IPS DF 19.7 (cell line): ENCODE measurements around the gene TEX2.
"Not testable (repeated sequence)": the region's sequence is repeated elsewhere in the genome, so short reads cannot be mapped to it uniquely, and the experiment has no call there.

Experiments
- DNase-seq: peaks from one replicate; pipeline ENCODE4 v3.0.0-alpha.2; 2013; ENCODE audit warnings: low read depth, low spot score

TEX2 gene

DNA sequence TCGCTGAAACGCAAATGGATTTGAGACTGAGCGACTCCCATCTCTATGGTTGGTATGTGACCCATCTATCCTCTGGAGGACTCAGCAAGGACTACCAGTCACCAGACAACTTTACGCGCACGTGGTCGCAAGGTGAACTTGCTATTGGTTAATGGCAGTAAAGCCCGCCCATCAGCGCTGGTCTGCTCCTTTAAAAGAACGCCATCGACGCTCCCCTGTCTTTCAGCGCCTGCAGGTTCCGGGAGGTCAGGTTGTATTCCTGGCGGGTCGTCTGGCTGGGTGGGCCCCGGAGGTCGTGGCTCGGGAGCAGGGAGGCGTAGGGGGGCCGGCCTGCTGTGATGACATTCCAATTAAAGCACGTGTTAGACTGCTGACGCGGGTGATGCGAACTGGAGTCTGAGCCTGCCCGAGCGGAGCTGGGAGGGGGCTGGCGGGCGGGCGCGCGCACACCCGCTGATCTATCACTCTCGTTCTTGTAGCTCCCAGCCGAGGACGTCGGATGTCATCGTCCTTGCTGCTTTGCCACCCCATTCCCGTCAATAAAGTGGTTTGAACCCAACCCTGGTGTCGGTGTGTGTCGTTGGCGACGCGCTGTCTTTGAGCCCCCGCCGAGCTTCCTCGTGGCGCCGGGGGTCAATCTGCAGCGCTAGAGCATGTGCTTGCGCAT is 117.2 kb downstream of the TEX2 start:
- DNase-seq = peak; percentile 99

DNA sequence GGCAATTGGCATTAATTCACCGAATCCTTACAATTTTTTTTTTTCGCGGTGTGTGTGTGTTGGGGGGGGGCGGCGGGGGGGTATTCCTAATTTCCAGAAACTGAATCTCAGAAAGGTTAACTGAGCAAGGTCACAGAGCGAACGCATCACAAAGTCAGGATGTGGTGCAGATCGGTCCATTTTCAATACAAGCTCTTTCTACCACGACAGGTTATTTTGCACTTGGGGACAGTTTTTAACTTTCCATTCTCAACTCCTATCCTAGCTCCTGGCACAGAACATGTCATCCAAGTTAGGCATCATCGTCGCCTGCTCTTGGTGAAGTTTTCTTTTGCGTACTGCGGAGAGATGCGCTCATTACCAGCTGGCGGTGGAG is 117.7 kb downstream of the TEX2 start:
- DNase-seq = no peak

DNA sequence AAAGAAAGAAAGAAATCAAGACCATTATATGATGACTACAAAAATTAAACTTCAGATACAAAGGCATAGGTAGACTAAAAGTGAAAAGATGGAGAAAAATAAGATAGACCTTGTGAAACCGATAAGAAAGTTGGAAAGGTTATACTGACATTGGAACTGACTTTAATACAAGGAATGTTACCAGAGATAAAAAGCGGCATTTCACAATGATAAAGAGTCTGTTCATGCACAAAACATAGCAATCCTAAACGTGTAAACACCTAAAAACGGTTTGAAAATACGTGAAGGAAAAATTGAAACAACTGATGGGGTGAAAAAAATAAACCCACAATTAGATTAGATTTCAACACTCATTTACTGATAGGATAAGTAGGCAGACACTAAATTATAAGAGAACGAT is 123.5 kb downstream of the TEX2 start:
- no peak for DNase-seq

DNA sequence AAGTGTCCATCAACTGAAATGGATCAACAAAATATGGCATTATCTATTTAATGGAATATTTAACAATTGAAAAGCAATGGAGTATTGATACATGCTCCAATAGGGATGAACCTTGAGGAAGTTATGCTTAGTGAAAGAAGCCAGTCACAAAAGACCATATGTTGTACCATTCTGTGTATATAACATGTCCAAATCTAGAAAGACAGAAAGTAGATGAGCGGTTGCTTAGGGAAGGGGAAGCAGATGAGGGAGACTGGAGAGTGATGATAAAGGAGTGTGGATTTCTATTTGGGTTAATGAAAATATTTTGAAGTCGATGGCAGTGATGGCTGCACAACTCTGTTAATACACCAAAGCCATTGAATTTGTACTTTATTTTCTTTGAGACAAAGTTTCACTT is 124.6 kb downstream of the TEX2 start:
- DNase-seq = no peak

DNA sequence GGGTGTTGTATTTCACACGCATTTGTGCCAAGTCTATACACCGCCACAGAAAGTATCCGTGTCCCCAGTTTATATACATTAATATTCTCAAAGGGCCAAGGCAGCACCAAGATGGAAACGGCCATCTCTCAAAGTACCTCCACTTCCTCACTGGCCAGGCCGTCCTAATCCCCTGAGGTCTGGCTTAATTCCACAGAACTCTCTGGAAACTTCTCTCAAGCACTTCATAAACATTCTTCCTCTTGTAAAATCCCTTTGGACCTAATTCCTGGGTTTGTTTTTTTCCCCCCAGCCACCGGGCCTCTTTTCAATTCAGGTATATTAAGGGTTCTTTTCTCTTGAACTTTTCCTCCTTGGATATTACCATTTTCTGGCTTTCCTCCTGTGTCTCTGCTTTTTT is 128.1 kb downstream of the TEX2 start:
- DNase-seq = no peak

DNA sequence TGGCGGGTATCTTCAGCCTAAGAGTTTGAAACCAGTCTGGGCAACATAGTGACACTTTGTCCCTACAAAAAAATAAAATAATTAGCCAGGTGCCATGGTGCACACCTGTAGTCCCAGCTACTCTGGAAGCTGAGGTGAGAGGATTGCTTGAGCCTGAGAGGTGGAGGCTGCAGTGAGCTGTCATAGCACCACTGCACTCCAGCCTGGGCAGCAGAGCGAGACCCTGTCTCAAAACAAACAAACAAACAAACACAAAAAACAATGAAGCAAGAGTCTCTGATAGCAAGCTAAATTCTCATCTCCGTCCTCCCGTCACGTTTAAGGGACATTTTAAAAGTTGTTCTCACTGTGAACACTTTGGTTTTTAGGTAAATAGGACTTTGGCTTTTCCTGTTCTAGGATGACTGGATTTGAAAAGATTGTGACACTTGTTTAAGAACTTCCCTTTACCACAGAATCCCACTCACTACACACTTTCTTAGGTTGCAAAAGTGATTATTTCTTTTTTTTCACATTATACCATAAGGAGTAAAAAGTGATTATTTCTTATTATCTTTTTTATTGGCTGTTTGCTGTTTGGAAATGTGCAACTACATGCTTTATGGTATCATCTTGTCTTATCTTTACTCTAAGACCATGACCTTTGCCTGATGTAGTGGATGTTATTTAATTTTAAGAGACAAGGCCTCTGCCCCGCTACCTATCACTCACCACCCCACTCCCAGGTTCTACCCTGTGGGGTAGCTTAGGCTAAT is 128.7 kb downstream of the TEX2 start:
- DNase-seq = no peak

DNA sequence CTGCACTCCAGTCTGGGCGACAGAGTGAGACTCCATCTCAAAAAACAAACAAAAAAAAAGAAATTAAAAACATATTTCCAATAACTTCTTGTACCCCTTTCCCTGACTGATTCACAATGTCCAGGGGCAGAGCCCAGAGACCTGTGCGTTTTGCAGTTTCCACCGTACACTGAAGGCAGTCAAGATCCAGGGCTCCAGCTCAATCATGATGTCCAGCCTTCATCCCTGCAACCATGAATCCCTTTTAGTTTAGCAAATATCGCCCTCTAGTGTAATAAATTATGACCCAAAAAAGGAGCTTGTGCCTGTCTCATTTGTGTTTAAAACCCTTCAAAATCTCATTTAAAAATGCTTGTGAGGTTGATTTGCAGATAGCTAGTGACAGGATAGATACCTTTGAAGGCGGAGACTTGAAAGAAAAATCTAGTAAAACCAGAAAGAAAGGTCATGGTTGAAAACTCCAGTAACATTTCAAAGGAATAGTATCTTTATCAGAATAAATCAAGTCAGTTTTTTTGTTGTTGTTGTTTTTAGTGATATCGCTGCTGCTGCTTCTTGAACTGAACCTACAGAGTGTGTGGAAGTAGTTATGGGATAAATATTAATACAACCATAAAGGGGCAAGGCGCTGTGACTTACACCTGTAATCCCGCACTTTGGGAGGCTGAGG is 129.4 kb downstream of the TEX2 start:
- DNase-seq = no peak

DNA sequence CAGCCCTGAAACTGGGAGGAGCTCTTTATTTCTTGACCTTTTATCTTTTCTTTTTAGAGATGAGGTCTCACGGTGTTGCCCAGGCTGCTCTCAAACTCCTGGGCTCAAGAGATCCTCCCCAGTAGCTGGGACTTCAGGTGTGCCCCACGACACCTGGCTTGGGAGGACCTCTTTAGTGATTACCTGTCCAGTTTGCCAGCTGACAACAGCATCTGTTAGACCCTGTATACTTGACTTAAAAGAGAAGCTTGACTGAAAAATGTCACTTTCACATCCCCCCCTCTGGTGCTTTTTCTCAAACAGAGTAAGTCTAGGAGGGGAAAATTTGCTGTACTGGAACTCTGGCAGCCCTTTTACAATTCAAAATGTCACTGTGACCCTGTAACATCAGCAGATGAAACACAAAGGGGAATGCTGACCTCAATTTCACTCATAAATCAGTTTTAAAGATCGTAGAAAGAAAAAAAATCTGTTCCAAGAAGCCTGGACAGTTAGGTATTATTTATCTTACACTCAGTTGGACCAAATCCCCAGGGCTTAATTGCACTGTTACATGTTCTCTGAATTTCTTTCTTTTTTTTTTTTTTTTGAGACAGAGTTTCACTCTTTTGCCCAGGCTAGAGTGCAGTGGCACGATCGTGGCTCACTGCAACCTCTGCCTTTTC is 131.3 kb downstream of the TEX2 start:
- no peak for DNase-seq

DNA sequence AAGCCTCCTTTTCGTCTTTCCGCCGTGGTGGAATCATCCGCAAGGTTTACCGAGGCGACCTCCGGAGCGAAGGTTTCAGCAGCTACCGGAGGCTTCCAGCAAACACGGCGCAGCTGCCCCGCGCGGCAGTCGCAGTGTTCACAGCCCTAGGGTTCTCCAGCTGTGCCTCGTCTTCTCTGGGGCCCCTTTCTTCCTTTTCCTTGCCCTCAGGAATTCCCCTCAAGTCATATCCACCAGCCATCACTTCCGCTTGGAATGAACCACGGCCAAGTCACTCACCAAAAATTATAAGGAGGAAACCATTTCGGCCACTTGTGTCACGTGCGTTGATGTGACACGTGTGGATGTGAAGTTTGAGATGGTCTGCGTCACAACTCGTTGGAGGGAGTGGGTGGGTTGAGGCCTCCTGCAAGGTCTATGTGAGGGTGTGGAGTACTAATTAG is 132.5 kb downstream of the TEX2 start:
- DNase-seq = no peak

DNA sequence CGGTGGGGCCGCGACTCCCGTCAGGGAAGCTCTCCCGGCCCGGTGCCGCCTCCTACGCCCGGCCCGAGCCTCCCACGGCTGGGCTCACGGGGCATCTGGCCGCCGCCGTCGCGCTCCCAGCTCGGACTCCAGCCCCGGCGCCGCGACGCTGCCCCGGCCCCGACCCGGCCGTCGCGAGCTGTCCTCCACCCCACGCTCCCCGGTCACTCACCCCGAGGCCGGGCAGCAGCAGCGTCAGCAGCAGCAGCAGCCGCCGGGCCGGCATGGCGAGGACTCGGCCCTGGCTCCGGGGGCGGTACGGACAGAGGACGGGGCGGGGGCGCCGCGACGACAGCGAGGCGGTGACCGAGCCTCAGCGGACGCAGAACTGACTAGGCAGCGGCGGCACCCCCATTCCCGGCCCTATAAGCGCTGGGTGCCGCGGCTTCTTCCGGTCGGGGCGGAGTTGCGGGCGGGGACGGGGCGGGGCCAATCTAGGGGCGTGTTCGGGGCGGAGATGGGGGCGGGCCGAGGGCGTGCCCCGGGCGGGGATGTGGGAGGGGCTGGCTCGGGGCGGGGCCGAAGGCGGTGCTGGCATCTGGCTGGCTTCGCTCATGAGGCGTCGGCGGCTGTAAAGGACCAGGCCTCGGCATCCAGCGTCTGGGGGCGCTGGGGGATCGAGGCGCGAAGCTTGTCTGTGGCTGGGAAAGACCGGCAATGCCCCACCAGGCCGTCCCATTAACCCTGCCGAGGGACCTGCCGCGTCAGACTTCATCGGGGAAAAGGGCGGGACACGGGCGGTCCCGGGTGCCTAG is 133.1 kb downstream of the TEX2 start, which contains the start of gene ERN1:
Gene ERN1 (minus strand): TSS at position 380 of the 794 bp plus-strand sequence. CDS start 115 bp downstream, at position 265.
- no peak for DNase-seq

DNA sequence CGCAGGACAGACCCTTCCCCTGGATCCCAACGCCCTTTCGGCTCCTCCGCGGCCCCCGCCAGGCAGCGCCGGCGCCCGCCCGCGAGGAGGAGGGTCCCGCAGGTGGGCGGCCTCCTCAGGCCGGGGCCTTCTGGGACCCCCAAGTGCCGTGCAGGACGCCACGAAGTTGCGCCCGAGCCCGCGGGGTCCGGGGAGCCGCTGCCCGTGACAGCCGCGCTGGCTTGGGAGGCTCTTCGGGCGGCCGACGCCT is 133.6 kb downstream of the TEX2 start:
- DNase-seq = no peak

DNA sequence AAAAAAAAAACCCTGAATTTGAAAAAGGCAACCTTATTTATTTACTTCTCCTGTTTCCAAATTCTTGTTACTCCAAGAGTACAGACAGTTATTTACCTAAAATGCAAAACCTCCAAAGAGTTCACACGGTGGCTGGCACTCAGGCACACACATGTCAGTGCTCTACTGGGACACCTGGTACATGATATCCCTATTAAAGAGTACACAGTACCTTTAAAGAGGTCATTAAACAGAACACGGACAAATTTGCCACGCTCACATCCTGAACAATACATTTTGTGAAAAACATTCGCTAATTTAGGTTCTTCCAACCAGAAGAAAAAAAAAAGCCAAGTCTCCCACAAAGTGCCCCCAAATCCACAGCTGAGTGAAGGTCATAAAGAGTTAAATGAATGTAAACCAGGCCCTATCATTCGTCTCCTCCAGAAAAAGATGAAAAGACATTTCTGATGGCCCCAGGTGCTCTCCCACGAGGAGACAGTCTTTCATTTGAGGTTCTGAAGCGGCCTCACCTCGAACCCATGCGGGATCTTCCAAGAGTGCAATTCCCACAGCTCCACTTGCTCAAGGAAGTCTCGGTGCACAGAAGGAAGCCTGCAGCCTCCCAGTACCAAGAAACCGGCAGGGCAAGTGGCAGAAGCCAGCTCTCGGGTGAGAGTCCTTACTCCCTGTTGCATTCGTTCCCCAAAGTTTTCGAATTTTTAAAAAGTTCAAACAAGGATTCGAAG is 134.1 kb downstream of the TEX2 start:
- no peak for DNase-seq

DNA sequence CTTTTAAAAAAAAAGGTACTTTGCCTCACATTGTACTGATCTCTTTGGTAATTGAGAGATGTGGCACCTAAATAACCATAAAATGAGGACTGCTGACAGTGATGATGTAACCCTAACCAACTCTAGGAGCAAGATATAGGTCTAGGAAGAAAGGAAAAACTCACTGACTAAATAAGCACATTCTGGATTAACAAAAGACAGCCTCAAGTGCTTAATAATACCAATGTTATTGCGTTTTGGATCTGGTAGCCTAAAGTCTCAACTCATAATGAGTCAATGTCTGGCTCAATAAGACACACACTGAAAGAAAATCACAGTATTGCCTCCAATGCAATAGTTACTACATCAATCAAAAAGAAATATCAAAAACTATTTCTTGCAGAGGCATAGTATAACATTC is 136.1 kb downstream of the TEX2 start:
- DNase-seq = no peak

DNA sequence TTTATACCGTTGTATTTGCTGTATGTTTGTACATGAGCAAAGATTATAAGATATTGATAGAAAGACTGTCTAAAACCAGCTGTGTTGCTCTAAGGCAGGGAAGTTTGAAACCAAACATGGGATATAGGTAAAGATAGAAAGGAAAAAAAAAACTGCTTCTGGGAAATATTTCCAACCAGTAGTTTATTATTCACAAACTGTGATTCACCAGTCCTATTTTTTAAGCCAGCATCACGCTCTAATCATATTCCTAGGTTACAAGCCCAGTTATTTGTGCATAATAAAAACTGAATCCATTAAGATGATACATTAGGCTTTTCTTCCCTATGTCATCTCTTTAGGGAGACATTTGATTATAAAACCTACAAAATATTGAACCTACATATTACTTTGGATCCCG is 137.1 kb downstream of the TEX2 start:
- DNase-seq = no peak

DNA sequence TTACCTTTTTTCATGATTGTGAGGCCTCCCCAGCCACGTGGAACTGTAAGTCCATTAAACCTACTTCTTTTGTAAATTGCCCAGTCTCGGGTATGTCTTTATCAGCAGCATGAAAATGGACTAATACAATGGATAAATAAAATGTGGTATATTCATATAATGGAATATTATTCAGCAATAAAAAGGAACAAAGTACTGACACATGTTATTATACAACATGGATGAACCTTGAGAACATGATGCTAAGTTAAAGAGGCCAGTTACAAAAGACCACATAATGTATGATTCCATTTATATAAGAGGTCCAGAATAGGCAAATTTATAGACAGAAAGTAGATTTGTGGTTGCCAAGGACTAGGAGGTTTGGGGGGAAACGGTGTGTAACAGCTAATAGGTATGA is 138.5 kb downstream of the TEX2 start:
- DNase-seq = no peak

DNA sequence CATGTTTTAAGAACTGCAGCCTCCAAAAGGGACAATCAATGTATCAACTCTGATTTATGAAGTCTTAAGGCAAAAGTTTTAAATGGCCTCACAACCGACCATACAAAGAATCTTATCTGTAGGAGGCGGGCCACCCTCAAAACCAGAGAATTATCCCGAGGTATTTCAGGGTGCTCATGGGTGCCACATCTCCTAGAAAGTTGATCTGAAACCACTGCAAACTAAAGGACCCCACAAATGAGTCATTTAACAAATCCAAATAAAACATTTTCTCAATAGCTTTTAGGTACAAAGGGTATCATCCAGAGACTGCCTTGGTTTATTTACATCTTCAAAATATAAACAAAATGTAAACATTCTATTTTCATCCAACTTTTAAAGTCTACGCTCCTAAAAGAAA is 139.9 kb downstream of the TEX2 start:
- no peak for DNase-seq

DNA sequence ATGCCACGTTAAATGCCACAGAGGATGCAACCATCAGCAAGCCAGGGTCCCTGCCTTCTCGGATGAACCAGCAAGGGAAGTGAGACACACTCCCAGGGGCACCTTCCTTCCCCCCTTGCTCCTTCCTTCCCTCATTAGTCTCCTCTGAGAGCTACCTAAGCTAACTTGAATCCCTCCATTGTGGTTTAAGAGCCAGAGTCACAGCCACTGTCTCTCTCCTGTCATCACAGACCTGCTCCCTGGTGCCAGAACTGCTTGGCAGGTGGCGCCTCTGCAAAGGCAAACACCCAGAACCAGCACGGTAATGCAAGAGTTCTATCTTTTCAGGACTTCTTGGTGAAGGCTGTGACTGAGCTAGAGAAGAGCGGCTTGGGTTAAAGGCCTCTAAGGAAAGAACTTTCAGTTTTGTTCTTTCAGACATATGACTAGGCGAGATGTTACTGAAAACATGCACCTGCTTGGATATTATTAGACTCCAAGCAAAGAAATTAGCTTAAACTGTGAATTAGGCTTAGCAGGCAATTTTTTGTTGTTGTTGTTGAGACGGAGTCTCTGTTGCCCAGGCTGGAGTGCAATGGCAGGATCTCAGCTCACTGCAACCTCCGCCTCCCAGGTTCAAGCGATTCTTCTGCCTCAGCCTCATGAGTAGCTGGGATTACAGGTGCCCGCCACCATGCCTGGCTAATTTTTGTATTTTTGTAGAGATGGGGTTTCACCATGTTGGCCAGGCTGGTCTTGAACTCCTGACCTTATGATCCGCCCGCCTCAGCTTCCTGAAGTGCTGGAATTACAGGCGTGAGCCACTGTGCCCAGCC is 141.9 kb downstream of the TEX2 start:
- not testable (repeated sequence) for DNase-seq

DNA sequence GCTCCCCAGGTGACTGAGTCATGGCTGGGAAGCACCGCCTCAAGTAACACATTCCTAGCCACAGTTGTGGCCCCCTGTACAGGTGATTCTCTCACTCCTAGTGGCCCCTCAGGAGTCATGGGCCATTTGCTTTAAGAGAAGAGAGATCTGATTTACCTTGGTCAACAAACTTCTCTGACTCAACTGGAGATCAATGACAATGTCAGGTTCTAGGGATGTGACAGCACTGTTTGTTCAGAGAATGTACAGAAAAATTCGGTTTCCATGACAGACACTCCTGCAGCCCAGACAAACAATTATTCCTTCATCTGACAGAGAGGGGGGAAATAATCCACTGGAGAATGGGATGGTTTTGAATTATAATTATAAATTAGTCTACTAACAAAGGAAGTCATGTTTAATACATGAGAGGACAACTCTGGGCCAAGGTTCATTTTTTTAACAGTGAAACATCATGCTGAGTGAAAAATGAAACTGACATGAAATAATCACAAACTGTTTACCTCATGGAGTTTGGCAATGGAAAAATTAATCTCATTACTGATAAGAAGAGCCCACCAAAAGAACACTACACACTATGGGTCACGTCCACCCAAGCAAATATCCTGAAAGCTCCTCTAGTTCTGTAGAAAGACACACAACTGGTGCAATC is 142.8 kb downstream of the TEX2 start:
- DNase-seq = no peak
